Keratinocyte (primary cell): ENCODE data around the gene JAG2. TPM values are rescaled to one million over a fixed set of nuclear protein-coding genes. Genes with fewer than 3 reads are reported as not detected.

Experiments
- DNase-seq: peaks from one replicate; pipeline ENCODE4 v3.0.0-alpha.2; 2011; ENCODE audit warnings: low read depth, missing footprints, low spot score
- FAIRE-seq: peaks from 2 replicates; lab custom pipeline; 2011; peaks lifted over from hg19 to GRCh38; lab: Jason Lieb, UNC
- H2AFZ ChIP-seq: 2 replicates; pipeline ENCODE4 v1.6.0; 2012; ENCODE audit warnings: low read length, control low read depth, inconsistent platforms; ENCODE audit not compliant: control insufficient read depth
- H3K27ac ChIP-seq: 2 replicates; pipeline ENCODE4 v1.5.1; 2011; ENCODE audit warnings: low read length; ENCODE audit not compliant: control insufficient read depth, insufficient read depth
- H3K27me3 ChIP-seq: 3 replicates; pipeline ENCODE4 v1.6.0; 2011; ENCODE audit warnings: low read length; ENCODE audit not compliant: control insufficient read depth, insufficient read depth; ENCODE audit errors: extremely low read depth
- H3K36me3 ChIP-seq, 2 experiments: 2 replicates in 1 of 2; 3 replicates in 1 of 2; pipeline ENCODE4 v1.5.1; 2011; ENCODE audit warnings: low read length in 2 of 2, mild to moderate bottlenecking in 1 of 2; ENCODE audit not compliant: control insufficient read depth in 2 of 2, insufficient read depth in 2 of 2; ENCODE audit errors: extremely low read depth in 1 of 2
- H3K4me1 ChIP-seq: 3 replicates; pipeline ENCODE4 v1.5.1; 2011; ENCODE audit warnings: low read length; ENCODE audit not compliant: control insufficient read depth, insufficient read depth; ENCODE audit errors: extremely low read depth
- H3K4me2 ChIP-seq: 3 replicates; pipeline ENCODE4 v1.6.0; 2011; ENCODE audit warnings: low read depth, low read length; ENCODE audit not compliant: control insufficient read depth, insufficient read depth; ENCODE audit errors: extremely low read depth
- H3K4me3 ChIP-seq, 3 experiments: fragments of 200-600 bp in 1 of 3; sonication (generic) in 1 of 3; 2 replicates in 2 of 3; 3 replicates in 1 of 3; pipeline ENCODE4 v1.5.1; 2011 to 2016; ENCODE audit warnings: low read length in 3 of 3, mild to moderate bottlenecking in 3 of 3, control low read depth in 2 of 3, inconsistent platforms in 1 of 3, low read depth in 1 of 3, mixed read lengths in 1 of 3, mixed run types in 1 of 3, moderate library complexity in 1 of 3; ENCODE audit not compliant: control insufficient read depth in 2 of 3, insufficient read depth in 2 of 3; ENCODE audit errors: extremely low read depth in 1 of 3
- H3K79me2 ChIP-seq: 2 replicates; pipeline ENCODE4 v1.6.0; 2012; ENCODE audit warnings: low read length; ENCODE audit not compliant: control insufficient read depth, insufficient read depth
- H3K9ac ChIP-seq: 3 replicates; pipeline ENCODE4 v1.6.0; 2011; ENCODE audit warnings: low read length; ENCODE audit not compliant: control insufficient read depth, insufficient read depth; ENCODE audit errors: extremely low read depth
- H3K9me1 ChIP-seq: 3 replicates; pipeline ENCODE4 v1.6.0; 2011; ENCODE audit warnings: low read length; ENCODE audit not compliant: control insufficient read depth, insufficient read depth; ENCODE audit errors: extremely low read depth
- H3K9me3 ChIP-seq: 2 replicates; pipeline ENCODE4 v1.5.1; 2012; ENCODE audit warnings: low read depth, low read length; ENCODE audit not compliant: control insufficient read depth
- H4K20me1 ChIP-seq: 3 replicates; pipeline ENCODE4 v1.6.0; 2011; ENCODE audit warnings: low read length; ENCODE audit not compliant: control insufficient read depth, insufficient read depth; ENCODE audit errors: extremely low read depth
- EZH2 ChIP-seq: IDR thresholded peaks from one replicate; pipeline ENCODE4 v1.6.1; 2012; ENCODE audit warnings: inconsistent platforms, mild to moderate bottlenecking, low read length, moderate library complexity
- dilution Hi-C: fragments of 300-500 bp; cut with MboI; formaldehyde crosslinking; loops from one replicate; pipeline ENCODE4 v1.7.0; 2020; ENCODE audit warnings: low sequenced_read_pairs; ENCODE audit not compliant: extremely low pct_ligation_motif_present
- polyA plus RNA-seq, 5 experiments: library from polyadenylated mRNA; depleted of rRNA in 3 of 5; stranded (reverse) in 3 of 5; stranded (forward) in 1 of 5; unstranded in 1 of 5; fragments of >200 nt; gene quantifications; 1 replicate in 1 of 5; 2 replicates in 3 of 5; 3 replicates in 1 of 5; pipeline versions ENCODE4 v1.2.1 to v1.2.3, GENCODE V29; 2011 to 2012; ENCODE audit warnings: missing spikeins in 2 of 5, low read depth in 1 of 5, low replicate concordance in 1 of 5
- TF ChIP-seq, protein P1 (sequence below), 3 experiments: IDR thresholded peaks in 1 of 3; conservative IDR thresholded peaks in 1 of 3; optimal IDR thresholded peaks in 1 of 3; 2 replicates in 2 of 3; 3 replicates in 1 of 3; pipeline versions ENCODE3 to v1.5.1; 2011; ENCODE audit warnings: low read length in 3 of 3, mild to moderate bottlenecking in 3 of 3, moderate library complexity in 2 of 3, control low read depth in 1 of 3, inconsistent platforms in 1 of 3; ENCODE audit not compliant: insufficient read depth in 2 of 3; ENCODE audit errors: extremely low read depth in 1 of 3

JAG2 gene
- polyA plus RNA-seq, 1 donor (not counting 4 experiments of a cell fraction or from before 2014, with no cell fraction given), result 28.3 TPM

DNA sequence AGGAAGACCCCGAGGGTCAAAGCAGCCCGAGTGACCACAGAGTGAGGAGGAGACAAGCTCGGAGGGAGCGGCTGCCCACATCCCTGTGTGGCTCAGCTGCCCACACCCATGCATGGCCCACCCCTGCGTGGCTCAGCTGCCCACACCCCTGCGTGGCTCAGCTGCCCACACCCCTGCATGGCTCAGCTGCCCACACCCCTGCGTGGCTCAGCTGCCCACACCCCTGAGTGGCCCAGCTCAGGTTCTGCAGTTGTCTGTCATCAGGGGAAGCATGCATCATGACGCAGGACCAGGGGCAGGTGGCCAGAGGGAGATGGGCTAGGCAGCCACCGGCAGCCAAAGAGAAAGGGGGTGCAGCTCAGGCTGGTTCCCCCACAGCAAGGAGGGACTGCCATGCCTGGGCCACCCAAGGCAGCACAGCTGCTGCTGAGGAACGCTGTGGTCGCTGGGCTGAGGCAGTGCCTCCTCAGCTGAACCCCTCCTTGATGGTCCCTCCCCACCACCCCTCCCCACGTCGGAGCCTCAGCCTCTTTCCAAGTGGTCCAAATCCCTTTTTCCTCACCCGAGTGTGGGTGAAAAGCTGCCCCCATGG, 45.8 kb upstream of the JAG2 start:
- Histone ChIP-seq H3K4me3 (no peak overlapping the region), H3K36me3 (peaks cover 0 to 21% of the 10 kb centered on the region in 2 experiments), H3K9ac (no peak overlapping the region), H4K20me1 (no peaks in the 10 kb centered on the region), H3K27me3 (no peaks in the 10 kb centered on the region), H3K4me1 (no peaks in the 10 kb centered on the region), H3K27ac (no peak overlapping the region), H3K9me1 (no peaks in the 10 kb centered on the region), H2AFZ (no peak overlapping the region), H3K4me2 (no peak overlapping the region), H3K9me3 (no peaks in the 10 kb centered on the region), H3K79me2 (no peaks in the 10 kb centered on the region)
- no peak for FAIRE-seq
- dilution Hi-C loops, result no loop called here
- no peak for TF ChIP-seq EZH2
- TF ChIP-seq, protein P1, sequence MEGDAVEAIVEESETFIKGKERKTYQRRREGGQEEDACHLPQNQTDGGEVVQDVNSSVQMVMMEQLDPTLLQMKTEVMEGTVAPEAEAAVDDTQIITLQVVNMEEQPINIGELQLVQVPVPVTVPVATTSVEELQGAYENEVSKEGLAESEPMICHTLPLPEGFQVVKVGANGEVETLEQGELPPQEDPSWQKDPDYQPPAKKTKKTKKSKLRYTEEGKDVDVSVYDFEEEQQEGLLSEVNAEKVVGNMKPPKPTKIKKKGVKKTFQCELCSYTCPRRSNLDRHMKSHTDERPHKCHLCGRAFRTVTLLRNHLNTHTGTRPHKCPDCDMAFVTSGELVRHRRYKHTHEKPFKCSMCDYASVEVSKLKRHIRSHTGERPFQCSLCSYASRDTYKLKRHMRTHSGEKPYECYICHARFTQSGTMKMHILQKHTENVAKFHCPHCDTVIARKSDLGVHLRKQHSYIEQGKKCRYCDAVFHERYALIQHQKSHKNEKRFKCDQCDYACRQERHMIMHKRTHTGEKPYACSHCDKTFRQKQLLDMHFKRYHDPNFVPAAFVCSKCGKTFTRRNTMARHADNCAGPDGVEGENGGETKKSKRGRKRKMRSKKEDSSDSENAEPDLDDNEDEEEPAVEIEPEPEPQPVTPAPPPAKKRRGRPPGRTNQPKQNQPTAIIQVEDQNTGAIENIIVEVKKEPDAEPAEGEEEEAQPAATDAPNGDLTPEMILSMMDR (optimal IDR thresholded peaks at IDR 0.05 in 1 of 3, IDR thresholded peaks at IDR 0.05 in 1 of 3, conservative IDR thresholded peaks at IDR 0.05 in 1 of 3; ENCODE audit: extremely low read depth in 1 of 3, insufficient read depth in 2 of 3, low read length in 3 of 3), result no peak
- DNase-seq, result no peak

DNA sequence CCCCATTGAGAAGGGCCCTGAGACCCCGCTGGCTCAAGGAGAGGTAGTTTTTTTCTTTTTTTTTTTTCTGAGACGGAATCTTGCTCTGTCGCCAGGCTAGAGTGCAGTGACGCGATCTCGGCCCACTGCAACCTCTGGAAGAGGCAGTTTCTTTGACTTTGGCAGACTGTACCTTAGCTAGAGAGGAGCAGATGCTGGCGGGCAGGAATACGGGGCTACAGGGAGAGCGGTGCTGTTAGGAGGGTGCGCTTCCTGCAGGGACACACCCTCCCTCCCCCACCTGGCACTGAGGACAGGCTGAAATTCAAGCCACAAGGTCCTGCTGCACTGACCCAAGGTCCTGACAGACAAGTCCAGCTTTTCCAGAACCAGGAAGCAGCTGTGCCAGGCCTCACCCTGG, 44.8 kb upstream of the JAG2 start:
- Histone ChIP-seq H3K36me3 (peaks cover 0 to 21% of the 10 kb centered on the region in 2 experiments), H3K79me2 (no peaks in the 10 kb centered on the region), H4K20me1 (no peaks in the 10 kb centered on the region), H3K9me3 (no peaks in the 10 kb centered on the region), H3K9ac (no peak overlapping the region), H3K27ac (no peak overlapping the region), H3K9me1 (no peaks in the 10 kb centered on the region), H3K4me3 (no peak overlapping the region), H3K27me3 (no peaks in the 10 kb centered on the region), H3K4me1 (no peaks in the 10 kb centered on the region), H3K4me2 (no peak overlapping the region), H2AFZ (no peak overlapping the region)
- DNase-seq, result no peak
- no peak for FAIRE-seq
- TF ChIP-seq, protein P1 (optimal IDR thresholded peaks at IDR 0.05 in 1 of 3, IDR thresholded peaks at IDR 0.05 in 1 of 3, conservative IDR thresholded peaks at IDR 0.05 in 1 of 3; ENCODE audit: extremely low read depth in 1 of 3, insufficient read depth in 2 of 3, low read length in 3 of 3), result no peak
- dilution Hi-C loops, result no loop called here
